Measurements from ENCODE around the gene SLC17A1. TPM values are rescaled to one million over a fixed set of nuclear protein-coding genes. Genes with fewer than 3 reads are reported as not detected.

The SLC17A1 gene
- total RNA-seq, 1 donor from 2014 or later, result not detected

GRCh38 chr6:25821341-25821740, 10.5 kb downstream of the SLC17A1 start:
- Mint-ChIP-seq H3K27ac (ENCODE audit: unreplicated experiment) (no peak overlapping the region), H3K36me3 (ENCODE audit: low read depth, unreplicated experiment) (no peaks in the 10 kb centered on the region), H3K9me3 (ENCODE audit: unreplicated experiment) (no peaks in the 10 kb centered on the region), H3K4me3 (ENCODE audit: unreplicated experiment) (no peak overlapping the region), H3K27me3 (ENCODE audit: unreplicated experiment) (no peaks in the 10 kb centered on the region), H3K4me1 (ENCODE audit: unreplicated experiment) (peaks cover 5% of the 10 kb centered on the region)
- no peak for TF ChIP-seq CTCF (IDR thresholded peaks at IDR 0.05; ENCODE audit: unreplicated experiment)
- DNase-seq (ENCODE audit: low spot score), result no peak

GRCh38 chr6:25816252-25816651, 15.6 kb downstream of the SLC17A1 start:
- Mint-ChIP-seq H3K36me3 (ENCODE audit: low read depth, unreplicated experiment) (no peaks in the 10 kb centered on the region), H3K9me3 (ENCODE audit: unreplicated experiment) (no peaks in the 10 kb centered on the region), H3K27me3 (ENCODE audit: unreplicated experiment) (peaks cover 2% of the 10 kb centered on the region), H3K4me1 (ENCODE audit: unreplicated experiment) (peaks cover 1% of the 10 kb centered on the region), H3K27ac (ENCODE audit: unreplicated experiment) (no peak overlapping the region), H3K4me3 (ENCODE audit: unreplicated experiment) (no peak overlapping the region)
- DNase-seq (ENCODE audit: low spot score), result no peak
- TF ChIP-seq CTCF (IDR thresholded peaks at IDR 0.05; ENCODE audit: unreplicated experiment), result no peak

GRCh38 chr6:25815194-25815593, 16.7 kb downstream of the SLC17A1 start:
- Mint-ChIP-seq H3K27ac (ENCODE audit: unreplicated experiment) (no peak overlapping the region), H3K27me3 (ENCODE audit: unreplicated experiment) (peaks cover 2% of the 10 kb centered on the region), H3K36me3 (ENCODE audit: low read depth, unreplicated experiment) (no peaks in the 10 kb centered on the region), H3K9me3 (ENCODE audit: unreplicated experiment) (no peaks in the 10 kb centered on the region), H3K4me1 (ENCODE audit: unreplicated experiment) (no peaks in the 10 kb centered on the region), H3K4me3 (ENCODE audit: unreplicated experiment) (no peak overlapping the region)
- DNase-seq (ENCODE audit: low spot score), result no peak
- no peak for TF ChIP-seq CTCF (IDR thresholded peaks at IDR 0.05; ENCODE audit: unreplicated experiment)

DNA sequence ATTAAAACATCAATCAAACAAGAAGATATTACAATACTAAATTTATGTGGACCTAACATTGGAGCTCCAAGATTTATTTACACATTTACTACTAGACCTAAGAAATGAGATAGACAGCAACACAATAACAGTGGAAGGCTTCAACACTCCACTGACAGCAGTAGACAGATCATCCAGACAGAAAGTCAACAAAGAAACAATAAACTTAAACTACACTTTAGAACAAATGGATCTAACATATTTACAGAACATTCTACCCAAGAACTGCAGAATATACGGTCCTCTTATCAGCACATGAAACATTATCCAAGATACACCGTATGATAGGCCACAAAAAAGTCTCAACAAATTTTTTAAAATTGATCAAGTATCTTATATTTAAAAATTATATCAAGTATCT, 27.0 kb downstream of the SLC17A1 start:
- DNase-seq (ENCODE audit: low spot score), result no peak
- Mint-ChIP-seq H3K27ac (ENCODE audit: unreplicated experiment) (no peak overlapping the region), H3K4me1 (ENCODE audit: unreplicated experiment) (peaks cover 4% of the 10 kb centered on the region), H3K9me3 (ENCODE audit: unreplicated experiment) (no peaks in the 10 kb centered on the region), H3K27me3 (ENCODE audit: unreplicated experiment) (no peaks in the 10 kb centered on the region), H3K4me3 (ENCODE audit: unreplicated experiment) (no peak overlapping the region), H3K36me3 (ENCODE audit: low read depth, unreplicated experiment) (no peaks in the 10 kb centered on the region)
- TF ChIP-seq CTCF (IDR thresholded peaks at IDR 0.05; ENCODE audit: unreplicated experiment), result no peak

- Mint-ChIP-seq H3K4me1 (ENCODE audit: unreplicated experiment) (peaks cover 3% of the 10 kb centered on the region), H3K9me3 (ENCODE audit: unreplicated experiment) (no peaks in the 10 kb centered on the region), H3K36me3 (ENCODE audit: low read depth, unreplicated experiment) (no peaks in the 10 kb centered on the region), H3K27me3 (ENCODE audit: unreplicated experiment) (no peaks in the 10 kb centered on the region), H3K4me3 (ENCODE audit: unreplicated experiment) (no peak overlapping the region), H3K27ac (ENCODE audit: unreplicated experiment) (no peak overlapping the region)
- TF ChIP-seq CTCF (IDR thresholded peaks at IDR 0.05; ENCODE audit: unreplicated experiment), result no peak
- no peak for DNase-seq (ENCODE audit: low spot score)
Measured at GRCh38 chr6:25801436-25801835, 30.4 kb downstream of the SLC17A1 start.

Data from endothelial cell (in vitro differentiated cells).